Esophagus muscularis mucosa (tissue), 3 donors: ENCODE measurements around the gene MPV17.

Experiments
- EP300 ChIP-seq: sonication (generic); formaldehyde crosslinking; IDR thresholded peaks from one replicate; pipeline ENCODE4 v1.6.1; 2017; ENCODE audit warnings: antibody characterized with exemption
- TF ChIP-seq, protein P1 (sequence below), 3 experiments: fragments of 200-600 bp in 2 of 3; fragments of 450-650 bp in 1 of 3; sonication (generic) in 2 of 3; IDR thresholded peaks; one replicate each; pipeline ENCODE4 v1.5.1; 2017 to 2019; ENCODE audit warnings: antibody characterized with exemption in 3 of 3, mild to moderate bottlenecking in 2 of 3, moderate library complexity in 1 of 3

DNA sequence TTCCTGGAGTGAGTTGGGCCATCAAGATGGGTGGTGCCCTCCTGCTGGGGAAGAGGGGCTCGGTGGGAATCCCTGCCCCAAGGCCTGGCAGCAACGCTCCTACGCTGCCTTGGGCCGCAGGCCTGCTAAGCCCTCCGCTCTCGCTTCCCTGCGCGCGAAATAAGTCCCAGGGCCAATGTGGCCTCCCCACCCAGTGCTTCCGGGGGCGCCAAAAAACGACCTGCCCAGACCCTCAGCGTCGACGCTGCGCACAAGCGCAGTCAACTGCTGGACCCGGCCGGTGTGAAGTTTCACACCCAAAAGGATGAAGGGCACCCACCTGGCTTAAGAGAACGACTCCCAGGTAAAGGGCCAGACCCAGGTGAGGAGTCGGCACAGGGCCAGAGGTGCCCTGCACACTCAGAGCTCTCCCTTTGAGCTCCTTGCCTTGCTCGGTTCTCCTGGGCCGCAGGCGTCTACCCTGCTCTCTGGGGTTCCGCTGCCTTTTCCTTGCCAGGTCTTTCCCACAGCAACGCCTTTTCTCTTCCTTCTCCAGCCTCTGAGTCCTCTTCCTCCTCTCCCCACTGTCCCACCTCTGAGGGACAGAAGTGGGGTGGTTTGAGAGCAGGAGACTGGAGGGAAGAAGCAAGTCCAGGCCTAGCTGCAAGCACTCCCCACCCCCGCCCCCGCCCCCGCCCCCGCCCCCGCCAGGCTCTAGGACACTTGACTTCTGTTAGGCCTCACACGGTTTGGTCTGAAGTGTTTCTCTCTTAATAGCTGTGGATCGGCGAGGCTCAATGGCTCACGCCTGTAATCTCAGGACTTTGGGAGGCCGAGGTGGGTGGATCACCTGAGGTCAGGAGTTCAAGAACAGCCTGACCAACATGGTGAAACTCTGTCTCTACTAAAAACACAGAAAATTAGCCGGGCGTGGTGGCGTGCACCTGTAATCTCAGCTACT is 47.4 kb downstream of the MPV17 start, which contains the start of gene DNAJC5G:
- no peak for TF ChIP-seq EP300
- TF ChIP-seq, protein P1, sequence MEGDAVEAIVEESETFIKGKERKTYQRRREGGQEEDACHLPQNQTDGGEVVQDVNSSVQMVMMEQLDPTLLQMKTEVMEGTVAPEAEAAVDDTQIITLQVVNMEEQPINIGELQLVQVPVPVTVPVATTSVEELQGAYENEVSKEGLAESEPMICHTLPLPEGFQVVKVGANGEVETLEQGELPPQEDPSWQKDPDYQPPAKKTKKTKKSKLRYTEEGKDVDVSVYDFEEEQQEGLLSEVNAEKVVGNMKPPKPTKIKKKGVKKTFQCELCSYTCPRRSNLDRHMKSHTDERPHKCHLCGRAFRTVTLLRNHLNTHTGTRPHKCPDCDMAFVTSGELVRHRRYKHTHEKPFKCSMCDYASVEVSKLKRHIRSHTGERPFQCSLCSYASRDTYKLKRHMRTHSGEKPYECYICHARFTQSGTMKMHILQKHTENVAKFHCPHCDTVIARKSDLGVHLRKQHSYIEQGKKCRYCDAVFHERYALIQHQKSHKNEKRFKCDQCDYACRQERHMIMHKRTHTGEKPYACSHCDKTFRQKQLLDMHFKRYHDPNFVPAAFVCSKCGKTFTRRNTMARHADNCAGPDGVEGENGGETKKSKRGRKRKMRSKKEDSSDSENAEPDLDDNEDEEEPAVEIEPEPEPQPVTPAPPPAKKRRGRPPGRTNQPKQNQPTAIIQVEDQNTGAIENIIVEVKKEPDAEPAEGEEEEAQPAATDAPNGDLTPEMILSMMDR (IDR thresholded peaks at IDR 0.05), result no peak
